GM12878 (cell line): ENCODE results near the gene SLC9C2. TPM values are rescaled to one million over a fixed set of nuclear protein-coding genes. Genes with fewer than 3 reads are reported as not detected.

Experiments used
- ASH2L ChIP-seq: fragments of 300-600, 200-600 bp; sonication (generic); IDR thresholded peaks from 2 replicates; pipeline ENCODE4 v1.6.1; 2017; ENCODE audit warnings: low read depth, mild to moderate bottlenecking, borderline replicate concordance
- GATAD2B ChIP-seq: fragments of 450-650 bp; conservative IDR thresholded peaks from 2 replicates; pipeline ENCODE4 v1.6.1; 2017; ENCODE audit warnings: low read depth, mild to moderate bottlenecking, moderate library complexity
- HDGF ChIP-seq: fragments of 450-650 bp; IDR thresholded peaks from 2 replicates; pipeline ENCODE4 v1.6.1; 2016; ENCODE audit warnings: antibody characterized with exemption
- KLF5 ChIP-seq: fragments of 450-650 bp; IDR thresholded peaks from 2 replicates; pipeline ENCODE4 v1.6.1; 2014; ENCODE audit warnings: mild to moderate bottlenecking; ENCODE audit not compliant: partially characterized antibody
- RFX5 ChIP-seq: IDR thresholded peaks from 2 replicates; pipeline ENCODE4 v1.6.1; 2011; ENCODE audit warnings: low read depth, low read length, improper control_type of control experiment
- SKIL ChIP-seq: fragments of 450-650 bp; IDR thresholded peaks from 2 replicates; pipeline ENCODE4 v1.6.1; 2017; ENCODE audit warnings: mild to moderate bottlenecking, low read depth, inconsistent platforms; ENCODE audit not compliant: poor library complexity, severe bottlenecking
- ZNF687 ChIP-seq: fragments of 450-650 bp; IDR thresholded peaks from 2 replicates; pipeline ENCODE4 v1.6.1; 2017; ENCODE audit warnings: mild to moderate bottlenecking, moderate library complexity
- polyA plus RNA-seq, 11 experiments: library from polyadenylated mRNA; depleted of rRNA in 4 of 11; unstranded in 6 of 11; stranded (reverse) in 5 of 11; fragments of >200 nt; fragmentation: Nextera tagmentation in 4 of 11; fragmentation: Illumina TruSeq in 1 of 11; extraction: Ambion mirVana in 4 of 11; extraction: Trizol in 1 of 11; gene quantifications; 1 replicate in 1 of 11; 2 replicates in 10 of 11; pipeline versions ENCODE4 v1.2.1 to v1.2.3, GENCODE V29; 2011 to 2016; ENCODE audit warnings: inconsistent platforms in 2 of 11, missing spikeins in 2 of 11, low read depth in 1 of 11
- total RNA-seq, 4 experiments: library from RNA; depleted of rRNA in 3 of 4; stranded (reverse); fragments of >200 nt in 3 of 4; fragmentation: Illumina TruSeq in 1 of 4; extraction: Trizol in 1 of 4; gene quantifications; 2 replicates each; pipeline versions ENCODE4 v1.2.1 to v1.2.3, GENCODE V29; 2013 to 2021

Gene SLC9C2
- total and polyA plus RNA-seq, 10 of the 15 experiments (the other 5 are each of a cell fraction or from before 2014, with no cell fraction given): not detected

GRCh38 chr1:173507205-173507846 is 95.5 kb downstream of the SLC9C2 start (continued):
- TF ChIP-seq HDGF (no peak), KLF5 (no peak), ASH2L (no peak), SKIL (no peak), GATAD2B (no peak), ZNF687 (no peak), RFX5 (no peak)
